ENCODE measurements around the gene CXorf58.

DNA sequence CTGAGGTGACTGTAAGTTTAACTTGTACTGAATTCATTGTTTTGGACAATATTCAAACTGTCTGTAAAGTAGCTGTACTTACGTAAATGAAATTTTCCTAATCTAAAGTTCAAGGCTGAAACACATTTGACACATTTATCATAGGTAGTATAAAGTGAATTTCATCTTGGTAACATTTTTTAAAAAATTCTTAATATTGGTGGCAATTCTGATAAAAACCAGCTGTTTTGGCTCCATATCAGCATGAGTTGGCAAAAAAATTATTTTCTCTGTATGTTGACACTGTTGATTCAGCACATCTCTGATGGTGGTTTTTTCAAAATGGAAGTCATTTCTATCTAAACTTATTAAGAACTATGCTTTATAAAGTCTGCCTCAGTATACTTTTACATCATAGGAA, 30.9 kb downstream of the CXorf58 start:
- TF ChIP-seq POLR2A (IDR thresholded peaks at IDR 0.05; ENCODE audit: low read depth, low read length) = no peak
- TF ChIP-seq POLR2AphosphoS5 (IDR thresholded peaks at IDR 0.05; ENCODE audit: low read depth, low read length) = no peak
- no peak for TF ChIP-seq TAF1 (IDR thresholded peaks at IDR 0.05; ENCODE audit: low read depth, low read length)
- no peak for TF ChIP-seq POU2F2 (IDR thresholded peaks at IDR 0.05; ENCODE audit: low read depth, low read length)
